ENCODE data around the gene IQCN.

DNA sequence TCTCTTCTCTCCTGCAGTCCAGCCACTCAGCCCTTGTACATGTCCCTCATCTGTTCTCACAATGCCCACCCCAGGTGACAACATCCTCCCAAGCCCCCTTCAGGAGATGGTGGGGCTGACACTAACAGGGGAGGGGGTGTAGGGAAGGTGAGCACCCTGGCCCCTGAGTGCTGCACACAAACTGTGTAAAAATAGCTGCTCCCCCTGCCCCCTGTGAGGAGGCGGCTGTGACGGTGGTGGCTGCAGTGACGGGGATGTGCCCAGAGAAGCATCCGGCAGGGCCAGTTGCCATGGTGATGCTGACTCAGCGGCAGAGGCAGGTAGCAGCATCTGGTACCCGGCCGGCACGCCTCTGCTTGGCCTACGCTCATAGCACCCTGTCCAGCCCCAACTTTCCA, 20.2 kb upstream of the IQCN start:
- TF ChIP-seq, protein P1, sequence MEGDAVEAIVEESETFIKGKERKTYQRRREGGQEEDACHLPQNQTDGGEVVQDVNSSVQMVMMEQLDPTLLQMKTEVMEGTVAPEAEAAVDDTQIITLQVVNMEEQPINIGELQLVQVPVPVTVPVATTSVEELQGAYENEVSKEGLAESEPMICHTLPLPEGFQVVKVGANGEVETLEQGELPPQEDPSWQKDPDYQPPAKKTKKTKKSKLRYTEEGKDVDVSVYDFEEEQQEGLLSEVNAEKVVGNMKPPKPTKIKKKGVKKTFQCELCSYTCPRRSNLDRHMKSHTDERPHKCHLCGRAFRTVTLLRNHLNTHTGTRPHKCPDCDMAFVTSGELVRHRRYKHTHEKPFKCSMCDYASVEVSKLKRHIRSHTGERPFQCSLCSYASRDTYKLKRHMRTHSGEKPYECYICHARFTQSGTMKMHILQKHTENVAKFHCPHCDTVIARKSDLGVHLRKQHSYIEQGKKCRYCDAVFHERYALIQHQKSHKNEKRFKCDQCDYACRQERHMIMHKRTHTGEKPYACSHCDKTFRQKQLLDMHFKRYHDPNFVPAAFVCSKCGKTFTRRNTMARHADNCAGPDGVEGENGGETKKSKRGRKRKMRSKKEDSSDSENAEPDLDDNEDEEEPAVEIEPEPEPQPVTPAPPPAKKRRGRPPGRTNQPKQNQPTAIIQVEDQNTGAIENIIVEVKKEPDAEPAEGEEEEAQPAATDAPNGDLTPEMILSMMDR (IDR thresholded peaks at IDR 0.05; ENCODE audit: low read depth, low read length, poor library complexity, severe bottlenecking), result no peak
- TF ChIP-seq EZH2phosphoT487 (IDR thresholded peaks at IDR 0.05; ENCODE audit: borderline replicate concordance, low read length), result no peak
